T-helper 1 cell treated with Interleukin-12 subunit alpha and Interleukin-12 subunit beta and Interleukin-4 antibody, amounts not matched to agents 30 ng/mL and 1 ng/mL, for 36 hours (primary cell): ENCODE data around the gene PI4KB. TPM values are rescaled to one million over a fixed set of nuclear protein-coding genes. Genes with fewer than 3 reads are reported as not detected.

Experiments used
- total RNA-seq: library from RNA; stranded (reverse); gene quantifications from 2 replicates; pipeline ENCODE4 v1.2.3, GENCODE V29; 2022

The PI4KB gene
- total RNA-seq, 1 donor from 2014 or later = 85.5 TPM

Other genes starting within 250 kb of the PI4KB start
- gene SEMA6C, start 180.8 kb downstream of the PI4KB start, total RNA-seq = 1.1 and 2.2 TPM in 2 replicates
- gene TNFAIP8L2, start 170.8 kb downstream of the PI4KB start, total RNA-seq = 34.5 and 37.2 TPM in 2 replicates
- gene LYSMD1, start 161.5 kb downstream of the PI4KB start, total RNA-seq = 2.9 and 3.3 TPM in 2 replicates
- gene SCNM1, start 161.3 kb downstream of the PI4KB start, total RNA-seq = 66.5 and 74.8 TPM in 2 replicates
- 2.7 and 4.5 TPM in 2 replicates for gene TMOD4, start 151.4 kb downstream of the PI4KB start, total RNA-seq
- 72.0 and 80.4 TPM in 2 replicates for gene VPS72, start 137.2 kb downstream of the PI4KB start, total RNA-seq
- gene PIP5K1A, start 128.9 kb downstream of the PI4KB start, total RNA-seq = 72.1 and 74.9 TPM in 2 replicates
- gene PSMD4, start 72.7 kb downstream of the PI4KB start, total RNA-seq = 200 and 204 TPM in 2 replicates
- 27.0 and 28.6 TPM in 2 replicates for gene ZNF687, start 45.1 kb downstream of the PI4KB start, total RNA-seq
- gene RFX5, start 19.8 kb upstream of the PI4KB start, total RNA-seq = 118 and 120 TPM in 2 replicates
- not detected in 2 replicates for gene SELENBP1, start 45.3 kb upstream of the PI4KB start, total RNA-seq
- gene PSMB4, start 72.2 kb upstream of the PI4KB start, total RNA-seq = 393 and 396 TPM in 2 replicates
- gene POGZ, start 132.1 kb upstream of the PI4KB start, total RNA-seq = 86.4 and 95.2 TPM in 2 replicates
- gene CGN, start 184.0 kb upstream of the PI4KB start, total RNA-seq = 0.17 and 0.32 TPM in 2 replicates
- gene TUFT1, start 212.9 kb upstream of the PI4KB start, total RNA-seq = 2.7 and 2.9 TPM in 2 replicates